Thymus (tissue), 11 donors: Measurements from ENCODE around the gene ATP1A4. TPM values are rescaled to one million over a fixed set of nuclear protein-coding genes. Genes with fewer than 3 reads are reported as not detected.

Source experiments
- DNase-seq, 9 donors: peaks; one replicate each; pipeline ENCODE4 v3.0.0-alpha.2; 2013; ENCODE audit warnings: low spot score in 9 of 9, low read depth in 6 of 9, missing footprints in 1 of 9
- H3K27ac ChIP-seq, 2 donors: one replicate each; pipeline ENCODE4 v1.5.1; 2013; ENCODE audit warnings: control low read depth in 1 of 2, low read depth in 1 of 2, low read length in 1 of 2, mild to moderate bottlenecking in 1 of 2, moderate library complexity in 1 of 2
- H3K27me3 ChIP-seq, 2 donors: one replicate each; pipeline ENCODE4 v1.5.1; 2013; ENCODE audit warnings: low read length in 1 of 2; ENCODE audit not compliant: control insufficient read depth in 2 of 2, insufficient read depth in 1 of 2
- H3K36me3 ChIP-seq, 2 donors: one replicate each; pipeline ENCODE4 v1.5.1; 2013; ENCODE audit warnings: low read length in 1 of 2, mild to moderate bottlenecking in 1 of 2, moderate library complexity in 1 of 2; ENCODE audit not compliant: control insufficient read depth in 2 of 2, insufficient read depth in 2 of 2
- H3K4me1 ChIP-seq, 2 donors: one replicate each; pipeline ENCODE4 v1.5.1; 2013; ENCODE audit warnings: low read length in 2 of 2; ENCODE audit not compliant: control insufficient read depth in 2 of 2, insufficient read depth in 2 of 2
- H3K4me3 ChIP-seq, 2 donors: one replicate each; pipeline ENCODE4 v1.5.1; 2013; ENCODE audit warnings: low read length in 2 of 2, control low read depth in 1 of 2, mild to moderate bottlenecking in 1 of 2
- H3K9me3 ChIP-seq, 2 donors: one replicate each; pipeline ENCODE4 v1.5.1; 2013; ENCODE audit warnings: low read length in 1 of 2, mild to moderate bottlenecking in 1 of 2; ENCODE audit not compliant: control insufficient read depth in 2 of 2, insufficient read depth in 1 of 2
- WGBS: extraction: QIAGEN DNeasy Blood & Tissue Kit; methylation state at CpG from one replicate; pipeline ENCODE4 v1.1.7; 2013; 5-methylcytosine and 5-hydroxymethylcytosine counted together
- polyA plus RNA-seq: library from polyadenylated mRNA; stranded (reverse); fragments of 200-250 nt; gene quantifications from one replicate; pipeline ENCODE4 v1.2.3, GENCODE V29; 2013
- total RNA-seq: library from RNA; stranded (reverse); fragments of 120-200 nt; gene quantifications from one replicate; pipeline ENCODE4 v1.2.4, GENCODE V29; 2013
- donor health status: healthy.

Gene ATP1A4
- total and polyA plus RNA-seq, 2 donors: 0.28 to 0.62 TPM

- peaks cover 13 to 27% of the 10 kb centered on the region in 2 donors for H3K36me3 ChIP-seq
These were observed 56.6 kb downstream of the ATP1A4 start for GRCh38 chr1:160207771-160208556.

GRCh38 chr1:160208557-160209320, 57.3 kb downstream of the ATP1A4 start:
- 89% methylated on average over 6 of the region's 6 CpGs for WGBS

More at GRCh38 chr1:160207771-160208556, 56.6 kb downstream of the ATP1A4 start:
- Histone ChIP-seq H3K27ac (no peak overlapping the region), H3K9me3 (no peaks in the 10 kb centered on the region), H3K4me3 (no peak overlapping the region), H3K4me1 (peaks cover 22 to 38% of the 10 kb centered on the region in 2 donors), H3K27me3 (peaks cover 0 to 2% of the 10 kb centered on the region in 2 donors)
- no peak for DNase-seq
- WGBS: 96% methylated on average over 9 of the region's 9 CpGs

GRCh38 chr1:160209321-160210046, 58.1 kb downstream of the ATP1A4 start:
- Histone ChIP-seq H3K4me3 (no peak overlapping the region), H3K4me1 (peaks cover 21 to 33% of the 10 kb centered on the region in 2 donors), H3K27me3 (peaks cover 0 to 2% of the 10 kb centered on the region in 2 donors), H3K36me3 (peaks cover 27 to 38% of the 10 kb centered on the region in 2 donors), H3K9me3 (no peaks in the 10 kb centered on the region), H3K27ac (peak overlapping the region; percentile 8 to 77)
- 87% methylated on average over 7 of the region's 7 CpGs for WGBS
- DNase-seq: peak in 7 of 9 donors; percentile 30 to 71 (median 42)

More at GRCh38 chr1:160208557-160209320, 57.3 kb downstream of the ATP1A4 start:
- H3K4me1 ChIP-seq: peaks cover 22 to 38% of the 10 kb centered on the region in 2 donors
- H3K9me3 ChIP-seq: no peaks in the 10 kb centered on the region
- peaks cover 20 to 32% of the 10 kb centered on the region in 2 donors for H3K36me3 ChIP-seq
- DNase-seq: no peak
- H3K27me3 ChIP-seq: peaks cover 0 to 2% of the 10 kb centered on the region in 2 donors
- no peak overlapping the region for H3K4me3 ChIP-seq
- peak overlapping the region in 1 of 2 donors; percentile 77 for H3K27ac ChIP-seq

GRCh38 chr1:160210561-160210960, 59.2 kb downstream of the ATP1A4 start:
- peaks cover 37 to 46% of the 10 kb centered on the region in 2 donors for H3K36me3 ChIP-seq
- DNase-seq: no peak
- peaks cover 16 to 28% of the 10 kb centered on the region in 2 donors for H3K4me1 ChIP-seq
- no peak overlapping the region for H3K4me3 ChIP-seq
- 97% methylated on average over 5 of the region's 5 CpGs for WGBS
- H3K9me3 ChIP-seq: no peaks in the 10 kb centered on the region
- H3K27me3 ChIP-seq: no peaks in the 10 kb centered on the region
- H3K27ac ChIP-seq: no peak overlapping the region

- Histone ChIP-seq H3K4me3 (no peak overlapping the region), H3K4me1 (peaks cover 10 to 23% of the 10 kb centered on the region in 2 donors), H3K27ac (no peak overlapping the region), H3K9me3 (no peaks in the 10 kb centered on the region), H3K36me3 (peaks cover 43 to 53% of the 10 kb centered on the region in 2 donors), H3K27me3 (no peaks in the 10 kb centered on the region)
- DNase-seq: no peak
- 96% methylated on average over 10 of the region's 10 CpGs for WGBS
These were observed 59.8 kb downstream of the ATP1A4 start for GRCh38 chr1:160211046-160211790.

- Histone ChIP-seq H3K27ac (no peak overlapping the region), H3K4me1 (peaks cover 3 to 9% of the 10 kb centered on the region in 2 donors), H3K9me3 (no peaks in the 10 kb centered on the region), H3K4me3 (no peak overlapping the region), H3K27me3 (no peaks in the 10 kb centered on the region), H3K36me3 (peaks cover 68 to 81% of the 10 kb centered on the region in 2 donors)
- no peak for DNase-seq
- WGBS: 97% methylated on average over 3 of the region's 3 CpGs
These were observed 63.2 kb downstream of the ATP1A4 start for GRCh38 chr1:160214481-160215140.

- H3K4me1 ChIP-seq: no peaks in the 10 kb centered on the region
- no peak overlapping the region for H3K4me3 ChIP-seq
- no peaks in the 10 kb centered on the region for H3K27me3 ChIP-seq
- H3K27ac ChIP-seq: no peak overlapping the region
- peaks cover 77 to 92% of the 10 kb centered on the region in 2 donors for H3K36me3 ChIP-seq
- DNase-seq: no peak
- H3K9me3 ChIP-seq: no peaks in the 10 kb centered on the region
These were observed 64.9 kb downstream of the ATP1A4 start for GRCh38 chr1:160216301-160216700.

GRCh38 chr1:160217481-160218051, 66.2 kb downstream of the ATP1A4 start:
- no peaks in the 10 kb centered on the region for H3K9me3 ChIP-seq
- no peak overlapping the region for H3K27ac ChIP-seq
- H3K27me3 ChIP-seq: no peaks in the 10 kb centered on the region
- peaks cover 75 to 91% of the 10 kb centered on the region in 2 donors for H3K36me3 ChIP-seq
- DNase-seq: no peak
- WGBS: 97% methylated on average over 10 of the region's 10 CpGs
- no peak overlapping the region for H3K4me3 ChIP-seq
- H3K4me1 ChIP-seq: no peaks in the 10 kb centered on the region
